Muscle layer of duodenum (tissue), 2 donors: ENCODE measurements around the gene NPFF.

Source experiments
- H3K27ac ChIP-seq: one replicate; pipeline ENCODE4 v1.7.0; 2013; ENCODE audit warnings: mild to moderate bottlenecking, low read length
- H3K27me3 ChIP-seq: one replicate; pipeline ENCODE4 v1.7.0; 2013; ENCODE audit warnings: low read depth, mild to moderate bottlenecking, control low read depth, low read length
- H3K36me3 ChIP-seq, 2 donors: one replicate each; pipeline ENCODE4 v1.7.0; 2013; ENCODE audit warnings: low read length in 2 of 2, control low read depth in 1 of 2, mild to moderate bottlenecking in 1 of 2; ENCODE audit not compliant: insufficient read depth in 2 of 2, control insufficient read depth in 1 of 2
- H3K4me1 ChIP-seq, 2 donors: one replicate each; pipeline ENCODE4 v1.7.0; 2013; ENCODE audit warnings: low read length in 2 of 2, mild to moderate bottlenecking in 2 of 2, control low read depth in 1 of 2, moderate library complexity in 1 of 2; ENCODE audit not compliant: insufficient read depth in 2 of 2, control insufficient read depth in 1 of 2
- H3K4me3 ChIP-seq, 2 donors: one replicate each; pipeline ENCODE4 v1.7.0; 2013; ENCODE audit warnings: low read length in 2 of 2, low read depth in 1 of 2, mild to moderate bottlenecking in 1 of 2
- H3K9me3 ChIP-seq, 2 donors: one replicate each; pipeline ENCODE4 v1.7.0; 2013; ENCODE audit warnings: low read length in 2 of 2, control low read depth in 1 of 2, mild to moderate bottlenecking in 1 of 2; ENCODE audit not compliant: control insufficient read depth in 1 of 2
- donor health status: healthy.

The NPFF gene

GRCh38 chr12:53465679-53466078 is 41.6 kb downstream of the NPFF start:
- Histone ChIP-seq H3K27ac (no peak overlapping the region), H3K36me3 (peaks cover 89 to 98% of the 10 kb centered on the region in 2 donors), H3K4me3 (no peak overlapping the region), H3K9me3 (no peaks in the 10 kb centered on the region), H3K27me3 (no peaks in the 10 kb centered on the region), H3K4me1 (peaks cover 8 to 39% of the 10 kb centered on the region in 2 donors)

- Histone ChIP-seq H3K9me3 (no peaks in the 10 kb centered on the region), H3K27me3 (no peaks in the 10 kb centered on the region), H3K27ac (no peak overlapping the region), H3K4me1 (peaks cover 8 to 47% of the 10 kb centered on the region in 2 donors), H3K36me3 (peaks cover 93 to 98% of the 10 kb centered on the region in 2 donors), H3K4me3 (no peak overlapping the region)
Observed at GRCh38 chr12:53464685-53465418, 42.4 kb downstream of the NPFF start.

- Histone ChIP-seq H3K9me3 (no peaks in the 10 kb centered on the region), H3K27ac (no peak overlapping the region), H3K4me1 (peaks cover 8 to 54% of the 10 kb centered on the region in 2 donors), H3K36me3 (peaks cover 94 to 99% of the 10 kb centered on the region in 2 donors), H3K27me3 (no peaks in the 10 kb centered on the region), H3K4me3 (no peak overlapping the region)
Observed at GRCh38 chr12:53463802-53464560, 43.3 kb downstream of the NPFF start.

- Histone ChIP-seq H3K4me1 (peaks cover 8 to 54% of the 10 kb centered on the region in 2 donors), H3K27ac (no peak overlapping the region), H3K27me3 (no peaks in the 10 kb centered on the region), H3K9me3 (no peaks in the 10 kb centered on the region), H3K36me3 (peaks cover 89 to 99% of the 10 kb centered on the region in 2 donors), H3K4me3 (no peak overlapping the region)
Observed at GRCh38 chr12:53462935-53463334, 44.3 kb downstream of the NPFF start.

GRCh38 chr12:53461591-53461990 is 45.7 kb downstream of the NPFF start:
- Histone ChIP-seq H3K4me1 (peaks cover 8 to 54% of the 10 kb centered on the region in 2 donors), H3K9me3 (no peaks in the 10 kb centered on the region), H3K27me3 (no peaks in the 10 kb centered on the region), H3K4me3 (no peak overlapping the region), H3K36me3 (peaks cover 85 to 99% of the 10 kb centered on the region in 2 donors), H3K27ac (no peak overlapping the region)

GRCh38 chr12:53461059-53461458 is 46.2 kb downstream of the NPFF start:
- H3K4me3 ChIP-seq: no peak overlapping the region
- H3K36me3 ChIP-seq: peaks cover 84 to 99% of the 10 kb centered on the region in 2 donors
- no peaks in the 10 kb centered on the region for H3K9me3 ChIP-seq
- H3K27ac ChIP-seq: no peak overlapping the region
- H3K4me1 ChIP-seq: peaks cover 8 to 48% of the 10 kb centered on the region in 2 donors
- no peaks in the 10 kb centered on the region for H3K27me3 ChIP-seq

GRCh38 chr12:53459097-53459496 is 48.2 kb downstream of the NPFF start:
- Histone ChIP-seq H3K4me3 (no peak overlapping the region), H3K27me3 (no peaks in the 10 kb centered on the region), H3K36me3 (peaks cover 86 to 99% of the 10 kb centered on the region in 2 donors), H3K9me3 (no peaks in the 10 kb centered on the region), H3K4me1 (peaks cover 14 to 49% of the 10 kb centered on the region in 2 donors), H3K27ac (no peak overlapping the region)
